GM12878 (cell line): ENCODE data around the gene HDAC9. TPM values are rescaled to one million over a fixed set of nuclear protein-coding genes. Genes with fewer than 3 reads are reported as not detected.

Experiments
- ATAC-seq: fragments of 200-7000 bp; cut with Tn5 transposase; 3 replicates; pipeline ENCODE4 v1.9.1; 2020; ENCODE audit warnings: mild to moderate bottlenecking, moderate library complexity
- BruUV-seq: library from RNA; stranded (reverse); fragments of 400-500 nt; replicated peaks from 2 replicates; lab custom pipeline; 2021; lab: Mats Ljungman, UMichigan
- CTCF ChIA-PET: fragments of 300-600 bp; sonication (Branson Sonifier 250); formaldehyde crosslinking; extraction: SDS; loops from one replicate; lab custom pipeline; 2021; ENCODE audit warnings: inconsistent platforms; lab: Yijun Ruan, JAX
- POLR2A ChIA-PET: fragments of 350-600 bp; formaldehyde crosslinking; extraction: SDS; loops from one replicate; lab custom pipeline; 2021; ENCODE audit warnings: inconsistent platforms; lab: Charles Lee
- RAD21 ChIA-PET: fragments of 300-600 bp; sonication (Branson Sonifier 250); formaldehyde crosslinking; loops from one replicate; lab custom pipeline; 2023; ENCODE audit warnings: antibody characterized with exemption; ENCODE audit not compliant: unreplicated experiment; lab: Charles Lee
- SMC1A ChIA-PET: fragments of 300-600 bp; sonication (Branson Sonifier 250); formaldehyde crosslinking; loops from one replicate; lab custom pipeline; 2023; ENCODE audit not compliant: unreplicated experiment, uncharacterized antibody; lab: Charles Lee
- DNase-seq: peaks from one replicate; pipeline ENCODE4 v3.0.0-alpha.2; 2011; ENCODE audit warnings: low read depth, low spot score
- FAIRE-seq: peaks from 3 replicates; lab custom pipeline; 2011; peaks lifted over from hg19 to GRCh38; lab: Jason Lieb, UNC
- H2AFZ ChIP-seq: 2 replicates; pipeline ENCODE4 v1.6.0; 2011; ENCODE audit warnings: low read depth, low read length, control low read depth; ENCODE audit not compliant: control insufficient read depth
- H3K27ac ChIP-seq: 2 replicates; pipeline ENCODE4 v1.5.1; 2011; ENCODE audit warnings: control low read depth; ENCODE audit not compliant: control insufficient read depth, insufficient read depth
- H3K27me3 ChIP-seq, 2 experiments: replicated peaks in 1 of 2; 2 replicates each; pipeline versions ENCODE4 v1.6.0 to v1.6.1; 2011; ENCODE audit warnings: low read length in 1 of 2; ENCODE audit not compliant: control insufficient read depth in 2 of 2, insufficient read depth in 2 of 2
- H3K36me3 ChIP-seq, 2 experiments: 2 replicates each; pipeline ENCODE4 v1.5.1; 2011; ENCODE audit warnings: low read length in 1 of 2; ENCODE audit not compliant: control insufficient read depth in 2 of 2, insufficient read depth in 2 of 2
- H3K4me1 ChIP-seq: 2 replicates; pipeline ENCODE4 v1.6.1; 2011; ENCODE audit warnings: mild to moderate bottlenecking, low read length, moderate library complexity, mixed read lengths; ENCODE audit not compliant: control insufficient read depth, insufficient read depth
- H3K4me2 ChIP-seq: 2 replicates; pipeline ENCODE4 v1.6.0; 2011; ENCODE audit warnings: control low read depth; ENCODE audit not compliant: control insufficient read depth, insufficient read depth
- H3K4me3 ChIP-seq: fragments of 200-600 bp; sonication (generic); 2 replicates; pipeline ENCODE4 v1.5.1; 2016
- H3K79me2 ChIP-seq: 2 replicates; pipeline ENCODE4 v1.6.0; 2011; ENCODE audit warnings: low read length; ENCODE audit not compliant: control insufficient read depth, insufficient read depth
- H3K9ac ChIP-seq: 2 replicates; pipeline ENCODE4 v1.8.0; 2011; ENCODE audit warnings: low read length, control low read depth, mixed read lengths; ENCODE audit not compliant: control insufficient read depth, insufficient read depth
- H3K9me3 ChIP-seq: replicated peaks from 3 replicates; pipeline ENCODE4 v1.5.1; 2011; ENCODE audit warnings: mild to moderate bottlenecking, low read length; ENCODE audit not compliant: control insufficient read depth, insufficient read depth
- H4K20me1 ChIP-seq: 2 replicates; pipeline ENCODE4 v1.6.0; 2011; ENCODE audit not compliant: control insufficient read depth, insufficient read depth
- CEBPB ChIP-seq, 2 experiments: fragments of 150-350 bp in 1 of 2; IDR thresholded peaks; 2 replicates each; pipeline ENCODE4 v1.6.1; 2012 to 2014; ENCODE audit warnings: low read depth in 2 of 2, low read length in 2 of 2, borderline replicate concordance in 1 of 2, inconsistent platforms in 1 of 2
- CREB1 ChIP-seq: IDR thresholded peaks from 2 replicates; pipeline ENCODE4 v1.6.1; 2012; ENCODE audit warnings: low read depth, mild to moderate bottlenecking, inconsistent platforms
- HDAC2 ChIP-seq: fragments of 200-600 bp; sonication (generic); IDR thresholded peaks from 2 replicates; pipeline ENCODE4 v1.6.1; 2017
- RELA ChIP-seq: fragments of 450-650 bp; IDR thresholded peaks from 2 replicates; pipeline ENCODE4 v1.8.0; 2014; ENCODE audit warnings: borderline replicate concordance; ENCODE audit not compliant: partially characterized antibody
- SMC3 ChIP-seq: IDR thresholded peaks from 2 replicates; pipeline ENCODE4 v1.6.1; 2011; ENCODE audit warnings: low read length, improper control_type of control experiment, borderline replicate concordance
- SP1 ChIP-seq: IDR thresholded peaks from one replicate; pipeline ENCODE4 v1.6.1; 2011; ENCODE audit warnings: low read depth, low read length
- ZZZ3 ChIP-seq: IDR thresholded peaks from 2 replicates; pipeline ENCODE4 v1.6.1; 2011; ENCODE audit warnings: low read depth; ENCODE audit not compliant: control insufficient read depth, insufficient read length
- WGBS: methylation state at CpG from one replicate; pipeline ENCODE4 v1.1.6; 2016; ENCODE audit warnings: low lambda C conversion rate; ENCODE audit not compliant: insufficient replicate concordance, insufficient coverage; ENCODE audit errors: missing lambda C conversion rate; 5-methylcytosine and 5-hydroxymethylcytosine counted together
- in situ Hi-C: fragments of 300-500 bp; cut with MboI; formaldehyde crosslinking; loops from 9 replicates; pipeline ENCODE4 v1.14.3; 2018; ENCODE audit warnings: mixed read lengths
- intact Hi-C: fragments of 100-400 bp; cut with micrococcal nuclease; formaldehyde crosslinking; loops from one replicate; pipeline ENCODE4 v1.14.2; 2022; ENCODE audit not compliant: unreplicated experiment
- polyA plus RNA-seq, 11 experiments: library from polyadenylated mRNA; depleted of rRNA in 4 of 11; unstranded in 6 of 11; stranded (reverse) in 5 of 11; fragments of >200 nt; fragmentation: Nextera tagmentation in 4 of 11; fragmentation: Illumina TruSeq in 1 of 11; extraction: Ambion mirVana in 4 of 11; extraction: Trizol in 1 of 11; gene quantifications; 1 replicate in 1 of 11; 2 replicates in 10 of 11; pipeline versions ENCODE4 v1.2.1 to v1.2.3, GENCODE V29; 2011 to 2016; ENCODE audit warnings: inconsistent platforms in 2 of 11, missing spikeins in 2 of 11, low read depth in 1 of 11
- total RNA-seq, 4 experiments: library from RNA; depleted of rRNA in 3 of 4; stranded (reverse); fragments of >200 nt in 3 of 4; fragmentation: Illumina TruSeq in 1 of 4; extraction: Trizol in 1 of 4; gene quantifications; 2 replicates each; pipeline versions ENCODE4 v1.2.1 to v1.2.3, GENCODE V29; 2013 to 2021
- TF ChIP-seq, protein P1 (sequence below): IDR thresholded peaks from 2 replicates; pipeline ENCODE4 v1.6.1; 2011; ENCODE audit warnings: low read depth, low read length, improper control_type of control experiment, borderline replicate concordance
- TF ChIP-seq, protein P2 (sequence below): fragments of 450-650 bp; conservative IDR thresholded peaks from 2 replicates; pipeline ENCODE4 v1.6.1; 2017; ENCODE audit warnings: mild to moderate bottlenecking, moderate library complexity
- TF ChIP-seq, protein P3 (sequence below): fragments of 450-650 bp; IDR thresholded peaks from 2 replicates; pipeline ENCODE4 v1.6.1; 2017; ENCODE audit warnings: mild to moderate bottlenecking

The HDAC9 gene
- total and polyA plus RNA-seq, 10 of the 15 experiments (the other 5 are each of a cell fraction or from before 2014, with no cell fraction given): 0.73 to 12.8 (median 0.92) TPM

DNA sequence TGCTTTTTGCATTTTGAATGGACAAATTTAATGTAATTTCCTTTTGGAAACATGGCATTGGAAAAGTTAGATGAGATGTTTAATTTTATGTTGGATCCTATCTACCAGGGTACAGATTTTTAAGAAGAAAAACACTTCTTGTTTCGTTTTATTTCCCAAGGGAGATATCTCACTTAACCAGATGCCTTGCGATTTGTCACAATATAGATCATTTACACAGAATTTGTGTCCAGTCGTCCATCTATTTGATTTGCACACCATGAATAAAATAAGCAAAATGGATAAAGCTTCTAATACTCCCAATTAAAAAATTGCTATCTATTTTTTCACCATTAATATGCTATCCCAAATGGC, 25.7 kb downstream of the HDAC9 start:
- intact Hi-C loops: no loop called here
- Histone ChIP-seq H3K4me3 (no peak overlapping the region), H3K27me3 (no peaks in the 10 kb centered on the region), H3K27ac (peak overlapping the region; percentile 79; the same call in 1 of the 2 replicates), H3K4me2 (peak overlapping the region; percentile 33; the same call in 1 of the 2 replicates)
- FAIRE-seq: no peak
- in situ Hi-C loops: no loop called here
- ChIA-PET CTCF (no interaction called here), POLR2A (interaction anchor here (1.1 kb wide), 1 partner anchor 13 kb away, joined by 5 read pairs; no protein-coding TSS in a partner anchor), SMC1A (interaction anchor here (0.8 to 6.3 kb wide), 6 partner anchors 8 to 930 kb away, joined by 3 to 42 read pairs (median 4); partner anchors contain the start of gene HDAC9)
- TF ChIP-seq CREB1 (no peak), SP1 (no peak), HDAC2 (no peak), RELA (no peak), CEBPB (IDR thresholded peaks at IDR 0.05; ENCODE audit: borderline replicate concordance in 1 of 2, low read depth in 2 of 2, low read length in 2 of 2) (no peak), SMC3 (no peak), ZZZ3 (no peak)
- TF ChIP-seq, protein P1, sequence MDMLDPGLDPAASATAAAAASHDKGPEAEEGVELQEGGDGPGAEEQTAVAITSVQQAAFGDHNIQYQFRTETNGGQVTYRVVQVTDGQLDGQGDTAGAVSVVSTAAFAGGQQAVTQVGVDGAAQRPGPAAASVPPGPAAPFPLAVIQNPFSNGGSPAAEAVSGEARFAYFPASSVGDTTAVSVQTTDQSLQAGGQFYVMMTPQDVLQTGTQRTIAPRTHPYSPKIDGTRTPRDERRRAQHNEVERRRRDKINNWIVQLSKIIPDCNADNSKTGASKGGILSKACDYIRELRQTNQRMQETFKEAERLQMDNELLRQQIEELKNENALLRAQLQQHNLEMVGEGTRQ: no peak
- TF ChIP-seq, protein P2, sequence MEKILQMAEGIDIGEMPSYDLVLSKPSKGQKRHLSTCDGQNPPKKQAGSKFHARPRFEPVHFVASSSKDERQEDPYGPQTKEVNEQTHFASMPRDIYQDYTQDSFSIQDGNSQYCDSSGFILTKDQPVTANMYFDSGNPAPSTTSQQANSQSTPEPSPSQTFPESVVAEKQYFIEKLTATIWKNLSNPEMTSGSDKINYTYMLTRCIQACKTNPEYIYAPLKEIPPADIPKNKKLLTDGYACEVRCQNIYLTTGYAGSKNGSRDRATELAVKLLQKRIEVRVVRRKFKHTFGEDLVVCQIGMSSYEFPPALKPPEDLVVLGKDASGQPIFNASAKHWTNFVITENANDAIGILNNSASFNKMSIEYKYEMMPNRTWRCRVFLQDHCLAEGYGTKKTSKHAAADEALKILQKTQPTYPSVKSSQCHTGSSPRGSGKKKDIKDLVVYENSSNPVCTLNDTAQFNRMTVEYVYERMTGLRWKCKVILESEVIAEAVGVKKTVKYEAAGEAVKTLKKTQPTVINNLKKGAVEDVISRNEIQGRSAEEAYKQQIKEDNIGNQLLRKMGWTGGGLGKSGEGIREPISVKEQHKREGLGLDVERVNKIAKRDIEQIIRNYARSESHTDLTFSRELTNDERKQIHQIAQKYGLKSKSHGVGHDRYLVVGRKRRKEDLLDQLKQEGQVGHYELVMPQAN: no peak
- TF ChIP-seq, protein P3, sequence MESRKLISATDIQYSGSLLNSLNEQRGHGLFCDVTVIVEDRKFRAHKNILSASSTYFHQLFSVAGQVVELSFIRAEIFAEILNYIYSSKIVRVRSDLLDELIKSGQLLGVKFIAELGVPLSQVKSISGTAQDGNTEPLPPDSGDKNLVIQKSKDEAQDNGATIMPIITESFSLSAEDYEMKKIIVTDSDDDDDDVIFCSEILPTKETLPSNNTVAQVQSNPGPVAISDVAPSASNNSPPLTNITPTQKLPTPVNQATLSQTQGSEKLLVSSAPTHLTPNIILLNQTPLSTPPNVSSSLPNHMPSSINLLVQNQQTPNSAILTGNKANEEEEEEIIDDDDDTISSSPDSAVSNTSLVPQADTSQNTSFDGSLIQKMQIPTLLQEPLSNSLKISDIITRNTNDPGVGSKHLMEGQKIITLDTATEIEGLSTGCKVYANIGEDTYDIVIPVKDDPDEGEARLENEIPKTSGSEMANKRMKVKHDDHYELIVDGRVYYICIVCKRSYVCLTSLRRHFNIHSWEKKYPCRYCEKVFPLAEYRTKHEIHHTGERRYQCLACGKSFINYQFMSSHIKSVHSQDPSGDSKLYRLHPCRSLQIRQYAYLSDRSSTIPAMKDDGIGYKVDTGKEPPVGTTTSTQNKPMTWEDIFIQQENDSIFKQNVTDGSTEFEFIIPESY: no peak
- TF ChIP-seq, all 136 proteins: peak for 0
- Histone ChIP-seq H4K20me1 (no peaks in the 10 kb centered on the region), H2AFZ (no peak overlapping the region; the same call in 1 of the 2 replicates), H3K9ac (no peak overlapping the region), H3K4me1 (no peaks in the 10 kb centered on the region), H3K36me3 (no peaks in the 10 kb centered on the region), H3K79me2 (no peaks in the 10 kb centered on the region), H3K9me3 (no peaks in the 10 kb centered on the region)
- ATAC-seq: no peak
- 0% methylated on average over 3 of the region's 3 CpGs for WGBS
- no TSS peak for BruUV-seq
- no peak for DNase-seq
- RAD21 ChIA-PET: interaction anchor here (0.8 to 1.3 kb wide), 5 partner anchors 12 to 52 kb away, joined by 3 to 4 read pairs (median 3); no protein-coding TSS in a partner anchor
